ENCODE data around the gene RBMS1.
"Not testable (repeated sequence)": the region's sequence is repeated elsewhere in the genome, so short reads cannot be mapped to it uniquely, and the experiment has no call there.

The RBMS1 gene

DNA sequence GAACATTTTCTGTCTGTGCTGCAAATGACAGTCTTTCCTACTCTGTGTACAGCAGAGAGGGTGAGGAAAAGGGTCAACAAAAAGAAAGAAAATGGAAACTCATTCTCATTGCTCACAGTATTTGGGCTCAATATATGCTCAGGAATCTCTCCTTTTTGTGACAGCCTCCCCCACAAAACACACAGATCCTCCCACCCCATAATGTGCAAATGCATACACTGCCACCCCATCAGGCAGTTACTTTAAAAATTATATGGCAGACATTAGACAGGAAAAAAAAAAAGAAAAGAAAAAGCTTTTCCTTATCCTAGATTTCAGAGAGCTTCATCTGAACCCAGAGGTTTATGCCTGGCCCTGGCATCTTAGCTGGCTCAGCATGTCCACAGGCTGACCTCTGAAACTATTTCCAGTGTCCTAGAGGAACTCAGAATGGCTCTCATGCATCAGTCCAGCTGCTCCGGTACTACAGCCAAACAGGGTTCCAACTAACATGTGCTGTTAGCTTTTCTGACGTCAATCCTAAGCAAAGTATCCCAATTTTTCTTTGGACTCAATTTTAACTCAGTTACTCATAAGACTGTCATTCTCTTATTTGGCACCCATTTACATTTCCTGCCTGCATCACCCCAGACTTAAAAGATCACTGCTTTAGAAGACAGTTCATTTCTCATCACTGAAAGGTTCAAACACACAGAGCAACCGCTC, 105.9 kb downstream of the RBMS1 start:
- no peak for DNase-seq (ENCODE audit: low read depth in 2 of 3, low spot score in 2 of 3)

DNA sequence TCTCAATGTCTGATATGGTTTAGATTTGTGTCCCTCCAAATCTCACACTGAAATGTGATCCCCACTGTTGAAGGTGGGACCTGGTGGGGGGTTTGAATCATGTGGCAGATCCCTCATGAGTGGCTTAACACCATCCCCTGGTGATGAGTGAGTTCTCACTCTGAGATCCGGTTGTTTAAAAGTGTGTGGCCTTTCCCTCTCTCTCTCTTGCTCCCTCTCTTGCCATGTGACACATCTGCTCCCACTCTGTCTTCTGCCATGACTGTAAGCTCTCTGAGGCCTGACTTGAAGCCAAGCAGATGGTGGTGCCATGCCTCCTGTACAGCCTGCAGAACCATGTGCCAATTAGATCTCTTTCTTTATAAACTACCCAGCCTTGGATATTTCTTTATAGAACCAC, 108.8 kb downstream of the RBMS1 start:
- no peak for DNase-seq (ENCODE audit: low read depth in 2 of 3, low spot score in 2 of 3)

DNA sequence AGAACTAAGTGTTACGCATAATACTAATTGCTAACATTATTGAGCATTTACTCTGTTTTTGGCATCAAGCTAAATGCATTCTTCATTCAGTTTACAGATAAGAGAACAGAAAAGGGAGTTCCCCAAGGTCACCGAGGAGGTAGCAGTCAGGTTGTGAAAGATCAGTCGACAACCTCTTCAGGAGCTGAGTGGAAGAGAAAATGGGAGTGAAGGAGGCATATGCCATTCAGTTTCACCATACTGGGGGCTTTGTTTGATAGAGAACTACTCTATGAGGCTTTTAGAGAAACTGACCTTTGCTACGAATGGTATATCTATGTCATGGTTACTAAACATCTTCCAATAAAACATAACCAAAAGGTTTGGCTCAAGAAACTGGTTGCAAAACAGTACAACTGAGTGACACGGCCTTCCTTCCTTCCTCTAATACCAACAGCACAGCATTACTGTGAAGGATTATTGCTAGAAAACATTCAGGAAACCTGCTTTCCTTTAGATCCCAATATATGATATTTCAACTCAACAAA, 112.1 kb downstream of the RBMS1 start:
- no peak for DNase-seq (ENCODE audit: low read depth in 2 of 3, low spot score in 2 of 3)

DNA sequence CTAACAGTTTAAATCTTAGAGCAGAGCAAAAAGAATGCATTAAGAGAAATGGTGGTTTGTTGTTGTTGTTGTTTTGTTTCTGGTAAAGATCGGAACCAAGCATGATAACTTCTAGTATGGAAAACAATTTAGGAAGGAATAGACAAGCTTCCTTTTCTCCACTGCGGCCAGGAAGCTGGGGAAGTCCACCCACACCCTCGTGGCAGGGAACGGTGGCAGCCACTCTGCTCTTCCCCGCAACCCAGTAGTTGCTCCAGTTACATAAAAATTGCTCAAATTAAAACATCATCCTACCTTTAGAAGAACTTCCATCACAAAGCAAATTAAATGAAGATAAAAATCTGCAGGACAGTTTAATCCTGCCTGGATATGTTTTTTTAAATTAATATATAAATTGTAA, 113.0 kb downstream of the RBMS1 start:
- no peak for DNase-seq (ENCODE audit: low read depth in 2 of 3, low spot score in 2 of 3)

DNA sequence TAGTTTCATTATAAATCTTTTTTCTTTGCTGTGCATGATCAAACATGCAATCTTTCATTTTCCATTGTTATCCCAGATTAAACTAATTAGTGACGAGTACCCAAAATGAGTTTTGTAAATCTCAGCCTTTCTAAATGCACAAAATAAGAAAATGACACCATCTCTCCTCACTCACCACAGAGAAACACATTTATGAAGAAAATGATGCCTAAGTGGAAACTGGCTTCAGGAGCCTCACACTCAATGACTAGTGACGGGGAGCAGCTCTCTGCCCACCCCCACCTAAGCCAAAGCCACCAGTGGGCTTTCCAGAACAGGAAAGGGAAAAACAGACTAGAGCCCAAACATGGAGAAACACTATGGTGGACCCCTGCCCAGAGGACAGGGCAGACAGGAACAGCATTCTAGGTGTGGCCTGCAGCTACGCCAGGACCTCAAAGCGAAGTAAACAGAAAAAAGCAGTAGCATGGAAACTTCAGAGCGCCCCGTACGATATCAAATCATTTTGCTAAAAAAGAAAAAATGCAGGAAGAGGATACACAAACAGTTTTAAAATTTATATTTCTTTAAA, 113.5 kb downstream of the RBMS1 start:
- DNase-seq (ENCODE audit: low read depth in 2 of 3, low spot score in 2 of 3) = no peak

DNA sequence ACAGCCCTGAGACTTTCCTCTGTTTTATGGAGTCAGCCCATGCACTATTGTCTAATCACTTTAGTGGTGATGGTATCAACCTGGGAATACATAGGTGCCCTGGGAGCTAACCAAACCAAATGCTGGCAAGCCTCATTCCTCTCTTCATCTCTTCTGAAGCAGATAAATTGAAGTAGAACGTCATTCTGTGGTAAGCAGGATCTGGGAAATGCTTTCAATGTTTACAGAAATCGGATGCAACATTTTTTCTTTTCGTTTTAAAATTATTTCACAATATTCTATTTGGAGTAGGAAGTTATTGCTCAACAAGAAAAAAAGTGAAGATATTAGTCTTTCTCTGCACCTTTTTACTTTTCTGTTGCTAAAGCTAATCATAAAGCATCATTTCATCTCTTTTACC, 114.2 kb downstream of the RBMS1 start:
- DNase-seq (ENCODE audit: low read depth in 2 of 3, low spot score in 2 of 3) = no peak

DNA sequence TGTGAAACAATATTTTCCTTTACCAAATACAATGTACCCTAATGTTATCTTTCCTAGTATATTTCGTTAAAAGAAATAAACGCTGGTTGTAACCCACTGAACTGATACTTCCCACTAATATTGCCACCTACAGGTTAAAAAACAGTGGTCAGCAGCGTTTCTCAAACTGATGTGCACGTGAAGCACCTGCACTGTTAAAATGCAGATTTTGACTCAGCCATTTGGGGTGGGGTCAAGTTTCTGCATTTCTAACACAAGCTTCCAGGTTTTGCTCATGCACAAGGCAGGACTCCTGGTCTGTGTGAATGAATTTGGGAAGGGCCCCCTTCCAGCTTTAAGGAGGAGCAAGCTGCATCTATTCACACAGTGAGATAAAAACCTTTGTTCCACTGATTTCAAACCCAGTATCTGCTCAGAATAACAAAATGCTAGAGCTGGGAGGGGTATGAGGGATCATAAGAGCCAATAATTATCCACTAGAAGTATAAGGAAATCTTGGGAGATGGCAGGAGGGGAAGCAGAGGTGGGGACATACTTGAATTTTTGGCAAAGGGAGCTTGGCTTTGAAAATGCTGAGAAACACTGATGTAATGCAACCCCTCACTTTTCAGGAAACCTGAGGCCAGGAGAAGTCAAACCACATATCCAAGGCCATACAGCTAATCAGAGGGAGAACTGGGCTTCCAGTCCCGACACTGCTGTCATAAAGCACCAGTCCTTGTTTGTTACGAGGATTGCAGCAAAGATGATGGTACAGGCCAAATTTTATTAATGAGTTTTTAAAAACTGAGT, 116.2 kb downstream of the RBMS1 start:
- no peak for DNase-seq (ENCODE audit: low read depth in 2 of 3, low spot score in 2 of 3)

DNA sequence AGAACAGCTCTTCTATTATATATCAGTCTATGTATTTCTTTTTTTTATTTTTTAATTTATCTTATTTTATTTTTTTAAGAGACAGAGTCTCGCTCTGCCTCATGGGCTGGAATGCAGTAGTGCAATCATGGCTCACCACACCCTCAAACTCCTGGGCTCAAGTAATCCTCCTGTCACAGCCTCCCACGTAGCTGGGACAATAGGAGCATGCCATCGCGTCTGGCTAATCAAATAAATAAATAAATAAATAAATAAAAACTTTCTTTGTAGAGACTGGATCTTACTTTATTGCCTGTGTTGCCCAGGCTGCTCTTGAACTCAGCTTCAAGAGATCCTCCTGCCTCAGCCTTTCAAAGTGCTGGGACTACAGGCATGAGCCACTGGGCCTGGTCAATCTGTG, 117.0 kb downstream of the RBMS1 start:
- no peak for DNase-seq (ENCODE audit: low read depth in 2 of 3, low spot score in 2 of 3)

DNA sequence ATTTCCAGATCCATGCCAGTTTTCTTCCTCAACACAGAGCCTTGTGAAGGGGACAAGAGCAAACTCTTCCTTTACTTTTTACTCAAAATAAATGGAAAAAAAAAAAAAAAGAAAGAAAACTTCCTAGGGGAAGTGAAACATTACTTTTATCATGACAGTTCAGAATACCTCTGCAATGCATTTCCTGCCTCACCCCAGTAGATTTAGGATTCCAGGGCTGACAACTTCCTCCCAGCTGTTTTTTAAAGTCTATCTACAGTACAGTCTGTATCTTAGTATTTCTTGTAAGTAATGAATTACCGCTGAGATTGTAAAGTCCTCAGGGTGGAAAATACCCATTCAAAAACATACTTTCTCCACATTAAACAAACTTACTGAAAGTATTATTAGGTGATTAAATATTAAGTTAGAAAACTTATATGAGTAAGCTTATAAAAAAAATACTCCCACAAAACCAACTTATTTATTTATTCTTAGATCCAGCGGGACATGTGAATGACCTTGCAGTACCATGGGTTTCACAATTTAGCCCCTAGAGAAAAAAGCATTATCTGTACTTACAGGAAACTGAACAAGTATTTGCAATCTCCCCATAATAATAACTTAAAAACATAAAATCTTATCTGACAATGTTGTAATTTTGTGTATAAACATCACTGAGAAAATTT, 117.7 kb downstream of the RBMS1 start:
- DNase-seq (ENCODE audit: low read depth in 2 of 3, low spot score in 2 of 3) = no peak

DNA sequence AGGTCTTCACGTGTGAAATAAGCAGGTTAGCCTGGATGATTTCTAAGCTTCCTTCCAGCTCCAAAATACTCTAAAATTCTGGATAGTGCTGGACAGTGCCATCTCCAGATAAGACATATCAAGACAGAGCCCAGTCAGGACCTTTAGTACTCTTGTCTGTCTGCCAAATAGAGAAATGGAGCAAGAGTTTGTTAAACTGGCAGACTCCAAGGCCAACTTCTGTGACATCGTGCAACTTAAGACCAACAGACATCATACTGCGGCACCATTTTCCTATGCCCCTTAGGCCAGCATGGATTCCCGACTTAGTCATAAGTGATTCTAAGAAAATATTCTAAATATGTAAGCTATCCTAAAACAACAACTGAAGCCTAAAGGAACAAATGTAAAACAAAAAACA, 118.6 kb downstream of the RBMS1 start:
- DNase-seq (ENCODE audit: low read depth in 2 of 3, low spot score in 2 of 3) = no peak

DNA sequence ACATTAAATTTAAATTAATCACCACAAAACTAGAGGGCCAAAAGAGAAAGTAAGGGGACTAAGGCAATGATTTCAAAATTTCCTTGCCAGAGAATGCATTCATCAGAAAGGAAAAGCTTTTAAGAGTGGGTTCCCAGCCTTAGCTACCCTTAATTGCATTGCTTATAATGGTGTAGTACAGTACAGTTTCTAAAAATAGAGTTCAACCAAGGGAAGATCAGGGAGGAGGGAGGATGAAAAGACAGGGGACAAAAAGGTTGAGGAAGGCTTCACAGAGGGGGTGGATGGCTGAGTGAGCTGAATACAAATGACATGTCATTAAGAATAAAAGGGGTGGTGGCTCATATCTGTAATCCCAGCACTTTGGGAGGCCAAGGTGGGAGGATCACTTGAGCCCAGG, 119.9 kb downstream of the RBMS1 start:
- DNase-seq (ENCODE audit: low read depth in 2 of 3, low spot score in 2 of 3) = no peak

DNA sequence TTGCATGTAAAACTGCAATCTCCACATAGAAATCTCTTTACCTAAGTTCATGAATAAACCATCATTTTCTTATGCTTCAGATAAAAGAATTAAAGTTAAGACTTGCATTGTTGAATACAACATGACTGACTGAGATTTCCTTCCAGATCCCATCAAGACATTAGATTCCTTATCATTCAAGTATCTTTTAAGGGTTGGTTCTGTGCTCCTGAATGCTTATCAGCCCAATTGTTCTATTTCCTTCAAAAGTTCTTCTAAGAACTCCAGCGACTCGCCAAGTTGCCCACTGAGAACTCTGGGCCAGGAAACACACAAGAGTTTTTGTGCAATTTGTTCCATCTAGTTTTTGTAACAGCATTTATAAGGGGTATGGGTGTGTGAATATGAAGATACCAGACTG, 120.3 kb downstream of the RBMS1 start:
- DNase-seq (ENCODE audit: low read depth in 2 of 3, low spot score in 2 of 3) = no peak

DNA sequence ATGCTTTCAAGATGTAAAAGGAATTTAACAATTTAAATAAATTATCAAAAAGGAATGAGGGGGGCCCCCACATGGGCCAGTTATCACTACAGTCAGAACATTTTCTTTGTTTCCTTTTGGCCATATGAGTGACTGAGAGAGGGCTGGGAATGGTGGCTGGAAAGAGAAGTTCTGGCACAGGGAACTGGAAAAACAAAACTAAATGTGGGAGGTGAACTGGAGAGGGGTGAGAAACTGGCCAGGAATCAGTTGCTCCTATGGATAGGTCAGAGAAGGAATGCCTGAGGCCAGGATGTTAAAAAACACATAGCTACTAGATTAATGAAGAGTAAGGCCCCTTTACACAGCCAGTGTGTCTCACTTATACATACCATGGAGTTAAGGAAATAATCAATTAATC, 121.0 kb downstream of the RBMS1 start:
- DNase-seq (ENCODE audit: low read depth in 2 of 3, low spot score in 2 of 3) = no peak

DNA sequence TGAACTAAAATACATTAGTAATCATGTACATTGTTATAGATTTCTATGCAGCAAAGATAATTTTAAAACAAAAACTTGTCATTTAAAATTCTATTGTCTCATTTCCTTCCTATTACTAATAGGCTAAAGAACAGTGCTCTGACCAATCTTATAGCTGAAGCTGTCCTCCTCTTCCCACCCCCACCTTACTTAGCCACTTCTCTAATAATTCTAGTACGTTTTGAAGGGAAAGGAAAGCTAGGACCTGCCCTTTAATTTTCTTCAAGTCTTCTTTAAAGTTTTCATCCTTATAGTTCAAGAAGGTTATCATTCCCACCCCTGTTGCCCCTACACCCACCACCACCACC, 121.6 kb downstream of the RBMS1 start:
- DNase-seq (ENCODE audit: low read depth in 2 of 3, low spot score in 2 of 3) = no peak

DNA sequence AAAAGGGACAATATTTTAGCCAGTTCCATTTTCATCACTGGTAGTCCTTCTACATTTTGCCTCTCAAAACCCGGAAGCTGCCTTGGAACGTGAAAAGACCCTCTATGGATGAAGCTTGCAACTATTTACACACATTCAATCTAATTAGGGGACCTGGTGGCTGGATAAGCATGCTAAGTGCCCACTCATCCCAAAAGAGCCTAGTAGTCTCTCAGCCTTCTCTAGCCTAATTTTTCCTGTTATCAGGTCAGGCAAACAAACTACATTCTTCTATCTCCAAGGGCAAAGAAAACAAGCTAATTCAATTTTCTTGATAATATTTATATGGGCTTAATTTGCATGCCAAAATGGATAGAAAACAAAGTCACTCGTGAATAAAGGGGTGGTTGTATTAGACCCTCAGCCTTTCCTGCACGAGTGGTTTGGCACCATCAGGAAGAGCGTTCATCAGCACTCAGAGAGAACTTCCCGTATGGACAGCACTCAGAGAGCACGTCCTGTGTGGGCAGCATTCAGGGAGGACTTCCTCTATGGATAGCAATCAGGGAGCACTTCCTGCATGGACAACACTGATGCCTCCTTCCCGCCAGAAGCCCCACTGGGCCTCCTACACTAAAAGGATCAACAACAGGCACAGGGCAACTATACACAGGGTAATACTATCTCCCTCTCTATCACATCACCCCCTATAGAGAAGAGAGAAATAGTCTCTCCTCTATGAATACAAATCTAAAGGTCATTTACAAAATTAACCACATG, 122.2 kb downstream of the RBMS1 start:
- no peak for DNase-seq (ENCODE audit: low read depth in 2 of 3, low spot score in 2 of 3)

DNA sequence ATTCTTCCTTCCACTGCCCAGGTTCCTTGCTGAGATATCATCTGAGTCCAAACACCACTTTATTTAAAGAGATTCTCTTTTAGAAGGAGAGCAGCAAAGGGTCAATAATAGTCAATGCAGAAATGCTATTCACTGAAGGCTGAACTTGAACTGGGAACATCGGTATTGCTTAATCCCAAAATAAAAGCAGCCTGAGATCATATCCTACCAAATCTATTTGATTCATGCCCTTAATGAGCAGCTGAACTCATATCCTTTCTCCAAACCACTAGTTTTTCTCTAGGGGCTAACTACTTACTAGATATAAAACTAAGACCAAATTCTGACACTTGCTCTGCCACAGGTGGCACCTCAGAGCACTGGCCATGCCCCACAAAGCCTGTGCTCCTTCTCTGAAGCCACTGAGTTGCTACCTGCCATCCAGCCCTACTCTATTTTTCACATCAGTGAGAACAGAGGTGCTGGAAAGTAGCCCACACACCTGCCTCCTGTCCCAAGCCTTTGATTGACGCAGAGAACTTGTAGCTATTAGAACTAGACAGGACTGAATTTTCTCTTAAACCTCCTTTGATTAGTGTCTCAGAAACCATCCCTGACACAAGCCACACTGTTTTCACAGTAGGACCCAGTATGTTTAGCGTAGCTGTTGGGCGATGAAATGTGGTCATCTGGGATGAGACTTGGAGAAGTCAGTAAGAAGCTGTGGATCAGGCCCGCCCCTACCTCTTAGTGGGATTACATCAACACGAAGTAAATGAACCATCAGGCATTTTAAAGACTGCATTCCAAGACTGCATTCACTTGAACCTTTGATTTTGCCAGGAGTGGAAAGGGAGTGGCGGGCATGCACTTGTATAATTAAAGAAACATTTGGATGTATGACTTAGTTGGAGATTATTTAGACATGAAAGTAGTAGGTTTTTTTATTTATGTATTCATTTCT, 124.3 kb downstream of the RBMS1 start:
- no peak for DNase-seq (ENCODE audit: low read depth in 2 of 3, low spot score in 2 of 3)

DNA sequence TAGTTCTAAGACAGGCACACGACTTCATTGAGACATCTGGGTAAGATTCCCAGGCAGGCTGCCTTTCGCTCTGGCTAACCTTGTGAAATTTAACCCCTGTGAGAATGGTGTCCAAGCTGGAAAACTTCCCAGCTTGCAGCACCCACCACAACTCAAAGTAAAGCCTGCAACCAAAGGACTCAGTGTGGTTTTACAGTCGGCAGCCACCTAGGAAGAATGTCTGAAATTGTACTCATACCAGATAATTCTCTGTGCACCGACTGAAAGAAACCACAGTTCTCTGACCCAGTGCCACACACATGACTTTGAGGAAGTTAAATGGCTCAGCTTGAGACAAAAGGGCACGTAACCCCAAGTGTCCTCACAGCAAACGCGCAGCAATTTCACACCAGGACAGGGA, 125.7 kb downstream of the RBMS1 start:
- no peak for DNase-seq (ENCODE audit: low read depth in 2 of 3, low spot score in 2 of 3)

DNA sequence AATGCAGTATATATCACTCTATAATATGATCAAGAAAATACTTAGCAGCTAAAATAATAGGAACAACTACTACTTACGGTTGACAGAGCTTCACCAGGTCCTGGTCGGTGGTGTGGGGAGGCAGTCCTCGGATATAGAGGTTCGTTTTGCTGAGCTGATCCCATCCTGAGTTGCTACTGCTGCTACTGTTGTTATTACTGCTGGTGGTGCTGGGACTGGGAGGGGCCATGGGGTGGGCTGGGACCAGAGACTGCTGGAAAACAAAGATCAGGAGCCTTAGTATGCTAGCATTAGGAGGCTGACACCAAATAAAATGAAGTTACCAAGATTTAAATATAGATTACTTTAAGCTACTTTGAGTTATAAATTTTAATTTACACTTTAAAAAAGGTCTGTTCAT, 126.5 kb downstream of the RBMS1 start:
- not testable (repeated sequence) for DNase-seq (ENCODE audit: low read depth in 2 of 3, low spot score in 2 of 3)

DNA sequence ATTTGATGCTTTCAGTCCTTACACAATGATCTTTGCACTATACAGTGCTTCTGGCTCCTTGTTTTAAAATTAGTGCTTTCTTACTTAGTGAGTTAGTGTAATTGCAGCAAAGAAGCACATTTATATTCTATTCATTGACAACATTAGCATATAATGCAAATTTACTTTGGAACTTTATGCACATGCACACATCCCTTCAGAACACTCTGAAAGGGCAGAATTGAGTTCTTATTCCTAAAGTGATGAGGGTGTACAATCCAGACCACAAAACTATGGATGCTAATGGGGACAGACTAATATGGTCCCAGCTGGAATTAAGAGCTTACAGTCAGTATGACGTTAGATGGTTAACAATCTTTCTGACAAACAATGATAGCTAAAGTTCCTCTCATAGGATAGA, 127.1 kb downstream of the RBMS1 start:
- no peak for DNase-seq (ENCODE audit: low read depth in 2 of 3, low spot score in 2 of 3)
